EL (cell line): ENCODE results near the gene ARID5A.
"Not testable (repeated sequence)": the region's sequence is repeated elsewhere in the genome, so short reads cannot be mapped to it uniquely, and the experiment has no call there.

Experiments used
- DNase-seq: peaks from one replicate; pipeline ENCODE4 v3.0.0-alpha.2; 2016

ARID5A gene

DNA sequence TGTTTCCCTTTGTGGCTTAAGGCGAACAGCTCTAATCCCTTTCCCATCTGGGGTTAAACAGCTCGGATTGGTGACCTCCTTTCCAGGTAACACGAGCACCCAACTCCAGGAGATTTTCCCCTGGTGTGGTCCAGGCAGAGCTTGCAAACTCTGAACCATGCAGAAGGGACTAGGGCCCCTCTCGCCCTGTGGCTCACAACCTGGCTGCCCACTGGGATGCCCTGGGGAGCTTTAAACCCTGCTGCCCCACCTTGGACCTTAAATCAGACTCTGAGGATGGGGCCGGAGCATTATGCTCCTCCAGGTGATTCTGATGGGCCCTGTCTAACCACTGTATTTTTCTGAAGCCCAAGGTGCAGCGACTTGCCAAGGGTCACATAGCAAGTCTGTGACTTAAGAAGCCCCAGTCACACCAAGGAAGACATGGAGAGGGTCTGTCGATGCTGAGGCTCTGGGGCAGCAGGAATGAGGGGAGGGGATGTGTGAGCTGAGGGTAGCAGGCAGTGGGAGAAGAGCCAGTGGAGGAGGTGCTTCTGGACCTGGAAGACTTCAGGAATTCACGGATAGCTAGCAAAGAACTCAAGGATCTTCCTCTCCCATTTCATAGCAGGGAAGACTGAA lies 5.9 kb downstream of the ARID5A start:
- no peak for DNase-seq

DNA sequence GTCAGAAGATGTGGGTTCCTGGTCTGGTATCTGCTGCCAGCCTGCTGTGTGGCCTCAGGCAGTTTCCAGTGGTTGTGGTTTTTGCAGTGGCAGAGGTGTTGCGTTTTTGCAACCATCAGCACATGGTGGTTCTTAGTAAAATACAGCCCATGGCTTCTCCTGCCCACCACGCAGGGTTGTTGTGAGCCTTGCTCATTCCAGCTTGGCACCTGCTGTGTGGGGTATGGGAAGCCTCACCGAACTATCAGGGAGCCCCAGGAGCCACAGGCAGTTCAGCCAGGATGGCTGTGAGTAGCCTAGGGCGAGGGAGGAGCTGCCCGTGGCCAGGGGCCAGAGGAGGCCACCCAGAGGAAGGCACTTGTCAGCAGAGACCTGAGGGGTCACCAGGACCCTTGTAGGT lies 9.8 kb downstream of the ARID5A start:
- DNase-seq = no peak

DNA sequence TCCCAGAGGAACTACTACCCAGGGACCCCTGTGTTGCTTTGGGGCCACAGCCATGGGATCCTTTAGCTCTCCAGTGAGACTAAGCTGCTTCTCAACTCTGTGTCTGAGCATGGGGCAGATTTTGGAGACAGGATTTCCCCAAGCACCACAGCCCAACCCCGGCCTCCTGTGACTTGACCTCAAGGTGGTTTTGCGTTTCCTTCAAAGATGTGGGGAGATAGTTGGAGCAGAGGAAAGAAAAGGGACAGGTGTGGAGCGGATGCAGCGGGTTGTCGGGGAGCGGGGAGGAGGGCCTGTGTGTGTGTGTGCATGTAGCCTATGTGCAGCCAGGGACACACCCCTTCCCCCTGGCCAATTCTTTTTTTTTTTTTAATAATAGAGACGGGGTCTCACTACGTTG lies 10.2 kb downstream of the ARID5A start:
- no peak for DNase-seq

DNA sequence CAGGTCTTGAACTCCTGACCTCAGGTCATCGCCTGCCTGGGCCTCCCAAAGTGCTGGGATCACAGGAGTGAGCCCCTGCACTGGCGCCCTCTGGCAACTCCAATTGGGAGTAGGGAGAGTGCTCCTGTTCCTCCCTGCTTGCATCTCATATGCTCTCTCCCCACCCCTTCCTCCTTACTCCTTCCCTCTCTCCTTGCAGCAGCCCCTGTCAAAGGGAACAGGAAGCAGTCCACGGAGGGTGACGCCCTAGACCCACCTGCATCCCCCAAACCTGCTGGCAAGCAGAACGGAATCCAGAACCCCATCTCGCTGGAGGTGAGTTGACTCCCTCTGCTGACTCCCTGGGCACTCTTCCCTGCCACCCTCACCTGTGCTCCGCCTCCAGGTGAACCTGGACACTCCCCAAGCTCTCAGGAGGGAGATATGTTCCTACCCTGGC lies 10.7 kb downstream of the ARID5A start:
- no peak for DNase-seq

DNA sequence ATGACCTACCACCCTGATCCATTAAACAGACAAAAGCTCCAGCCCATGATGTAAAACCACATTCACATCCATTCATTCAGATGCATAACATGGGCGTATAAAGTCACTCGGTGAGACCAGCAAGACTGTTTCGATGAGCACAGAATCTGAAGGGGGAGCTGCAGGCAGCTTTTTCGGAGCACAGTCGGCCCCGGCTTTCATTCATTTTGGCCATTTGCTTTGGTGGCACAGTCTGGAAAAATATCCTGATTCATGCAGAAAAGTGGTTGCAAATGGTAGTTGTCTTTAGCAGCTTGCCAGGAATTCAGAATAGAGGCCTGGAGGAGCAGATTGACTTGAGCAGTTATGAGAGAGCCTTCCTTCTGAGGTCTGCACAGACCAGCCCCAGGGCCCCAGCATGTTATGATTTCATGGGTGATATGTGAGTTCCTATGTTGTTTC lies 11.2 kb downstream of the ARID5A start:
- peak; percentile 23 for DNase-seq

DNA sequence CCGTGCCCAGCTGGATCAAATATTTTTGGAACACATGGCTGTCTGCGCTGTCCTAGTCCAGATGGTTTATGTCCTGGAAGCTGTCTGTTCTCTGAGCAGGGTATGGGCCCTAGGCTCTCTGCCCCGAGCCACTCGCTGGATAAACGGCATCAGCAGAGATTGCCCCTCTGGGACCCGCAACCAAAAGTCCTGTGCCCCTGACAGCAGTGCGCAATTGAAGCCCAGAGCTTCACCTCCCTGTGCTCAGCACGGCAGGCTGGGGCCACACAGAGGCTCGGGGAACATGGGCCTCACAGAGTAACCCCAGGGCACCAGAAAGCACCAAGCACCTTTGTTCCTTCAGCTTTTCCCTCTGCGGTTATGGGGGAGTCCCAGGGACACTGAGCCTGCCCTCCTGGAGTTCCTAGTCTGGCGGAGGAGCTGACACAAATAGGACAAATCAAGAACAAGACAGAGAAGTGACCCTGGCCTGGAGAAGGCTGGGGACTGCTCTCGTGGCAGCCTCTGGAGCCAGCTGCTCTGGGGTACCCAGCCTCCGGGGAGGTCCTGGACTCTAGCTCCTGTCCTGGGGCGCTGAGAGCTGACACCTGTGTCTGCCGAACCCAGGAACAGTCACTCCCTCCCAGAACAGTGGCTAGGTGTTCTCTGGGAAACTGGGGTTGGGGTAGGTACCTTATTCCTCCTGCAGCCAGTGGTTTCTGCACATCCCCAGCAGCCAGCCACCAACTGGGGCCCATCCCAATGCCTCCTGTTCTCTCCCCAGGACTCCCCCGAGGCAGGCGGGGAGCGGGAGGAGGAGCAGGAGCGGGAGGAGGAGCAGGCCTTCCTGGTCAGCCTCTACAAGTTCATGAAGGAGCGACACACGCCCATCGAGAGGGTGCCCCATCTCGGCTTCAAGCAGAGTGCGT lies 12.3 kb downstream of the ARID5A start:
- no peak for DNase-seq

DNA sequence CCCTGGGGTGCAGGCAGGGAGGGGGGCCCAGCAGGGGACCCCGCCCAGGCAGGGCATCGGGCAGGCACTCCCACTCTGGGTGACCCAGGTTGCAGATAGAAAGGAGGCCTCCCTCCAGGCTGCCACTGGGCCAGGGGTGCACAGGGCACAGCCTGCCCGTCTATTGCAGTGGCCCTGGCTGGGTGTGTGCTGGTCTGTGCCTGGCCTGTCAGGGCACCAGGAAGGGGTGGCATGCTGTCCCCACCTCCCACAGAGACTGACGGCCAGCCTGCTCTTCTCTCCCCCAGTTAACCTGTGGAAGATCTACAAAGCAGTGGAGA lies 12.9 kb downstream of the ARID5A start:
- no peak for DNase-seq

DNA sequence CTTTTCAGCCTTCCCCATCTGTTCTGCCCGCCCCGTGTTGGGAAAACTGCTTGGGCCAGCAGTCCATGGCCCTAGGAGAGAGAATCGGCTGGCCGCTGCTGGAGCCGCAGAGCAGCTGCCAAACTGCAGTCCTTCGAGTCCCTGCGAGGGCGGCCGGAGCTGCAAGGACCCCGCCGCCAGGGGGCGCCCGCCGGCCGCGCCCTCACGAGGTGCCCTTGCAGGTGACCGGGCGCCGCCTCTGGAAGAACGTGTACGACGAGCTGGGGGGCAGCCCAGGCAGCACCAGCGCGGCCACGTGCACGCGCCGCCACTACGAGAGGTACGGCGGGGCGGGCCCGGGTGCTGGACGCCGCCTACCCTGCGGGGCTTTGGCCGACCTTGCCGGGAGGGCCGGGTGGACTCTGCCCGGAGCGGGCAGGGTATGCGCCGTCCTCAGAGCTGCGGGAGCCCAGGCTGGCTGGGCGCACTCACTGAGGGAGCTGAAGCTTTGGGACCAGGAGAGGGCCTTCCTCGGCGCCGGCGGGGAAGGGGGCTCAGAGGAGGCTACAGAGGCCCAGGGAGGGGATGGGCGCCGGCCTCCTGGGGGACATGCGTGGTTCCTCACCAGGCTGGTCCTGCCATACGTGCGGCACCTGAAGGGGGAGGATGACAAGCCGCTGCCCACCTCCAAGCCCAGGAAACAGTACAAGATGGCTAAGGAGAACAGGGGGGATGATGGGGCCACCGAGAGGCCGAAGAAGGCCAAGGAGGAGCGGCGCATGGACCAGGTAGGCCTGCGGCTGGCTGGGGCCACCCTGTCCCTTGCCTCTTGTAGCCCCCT lies 13.6 kb downstream of the ARID5A start:
- no peak for DNase-seq

DNA sequence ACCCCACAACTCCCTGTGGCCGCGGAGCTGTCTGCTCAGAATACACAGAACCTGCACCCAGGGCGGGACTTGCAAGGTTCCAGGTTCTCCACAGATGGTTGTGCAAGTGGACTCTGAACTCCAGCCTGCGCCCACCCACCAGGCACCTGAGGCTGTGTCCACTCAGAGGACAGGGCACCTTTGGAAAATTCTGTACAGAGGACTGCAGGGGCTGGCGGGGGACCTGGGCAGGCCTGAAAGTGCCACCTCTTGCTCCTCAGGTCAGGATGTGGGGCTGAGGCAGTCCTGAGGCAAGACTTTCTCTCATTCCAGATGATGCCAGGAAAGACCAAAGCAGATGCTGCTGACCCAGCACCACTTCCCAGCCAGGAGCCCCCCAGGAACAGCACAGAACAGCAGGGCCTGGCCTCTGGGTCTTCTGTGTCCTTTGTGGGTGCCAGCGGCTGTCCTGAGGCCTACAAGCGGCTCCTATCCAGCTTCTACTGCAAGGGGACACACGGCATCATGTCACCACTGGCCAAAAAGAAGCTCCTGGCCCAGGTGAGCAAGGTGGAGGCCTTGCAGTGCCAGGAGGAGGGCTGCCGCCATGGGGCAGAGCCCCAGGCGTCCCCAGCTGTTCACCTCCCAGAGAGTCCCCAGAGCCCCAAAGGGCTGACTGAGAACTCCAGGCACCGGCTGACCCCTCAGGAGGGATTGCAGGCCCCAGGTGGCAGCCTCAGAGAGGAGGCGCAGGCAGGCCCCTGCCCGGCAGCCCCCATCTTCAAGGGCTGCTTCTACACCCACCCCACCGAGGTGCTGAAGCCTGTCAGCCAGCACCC lies 14.4 kb downstream of the ARID5A start:
- DNase-seq = no peak

DNA sequence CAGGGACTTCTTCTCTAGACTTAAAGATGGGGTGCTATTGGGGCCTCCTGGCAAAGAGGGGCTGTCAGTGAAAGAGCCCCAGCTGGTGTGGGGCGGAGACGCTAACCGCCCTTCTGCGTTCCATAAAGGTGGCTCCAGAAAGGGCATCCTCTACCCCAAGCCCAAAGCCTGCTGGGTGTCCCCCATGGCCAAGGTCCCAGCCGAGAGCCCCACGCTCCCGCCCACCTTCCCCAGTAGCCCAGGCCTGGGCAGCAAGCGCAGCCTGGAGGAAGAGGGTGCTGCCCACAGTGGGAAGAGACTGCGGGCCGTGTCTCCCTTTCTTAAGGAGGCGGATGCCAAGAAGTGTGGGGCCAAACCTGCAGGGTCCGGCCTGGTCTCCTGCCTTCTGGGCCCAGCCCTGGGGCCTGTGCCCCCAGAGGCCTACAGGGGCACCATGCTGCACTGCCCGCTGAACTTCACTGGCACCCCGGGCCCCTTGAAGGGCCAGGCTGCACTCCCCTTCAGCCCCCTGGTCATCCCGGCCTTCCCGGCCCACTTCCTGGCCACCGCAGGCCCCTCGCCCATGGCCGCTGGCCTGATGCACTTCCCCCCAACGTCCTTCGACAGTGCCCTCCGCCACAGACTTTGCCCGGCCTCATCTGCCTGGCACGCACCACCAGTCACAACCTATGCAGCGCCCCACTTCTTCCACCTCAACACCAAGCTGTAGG lies 15.2 kb downstream of the ARID5A start:
- DNase-seq = no peak

DNA sequence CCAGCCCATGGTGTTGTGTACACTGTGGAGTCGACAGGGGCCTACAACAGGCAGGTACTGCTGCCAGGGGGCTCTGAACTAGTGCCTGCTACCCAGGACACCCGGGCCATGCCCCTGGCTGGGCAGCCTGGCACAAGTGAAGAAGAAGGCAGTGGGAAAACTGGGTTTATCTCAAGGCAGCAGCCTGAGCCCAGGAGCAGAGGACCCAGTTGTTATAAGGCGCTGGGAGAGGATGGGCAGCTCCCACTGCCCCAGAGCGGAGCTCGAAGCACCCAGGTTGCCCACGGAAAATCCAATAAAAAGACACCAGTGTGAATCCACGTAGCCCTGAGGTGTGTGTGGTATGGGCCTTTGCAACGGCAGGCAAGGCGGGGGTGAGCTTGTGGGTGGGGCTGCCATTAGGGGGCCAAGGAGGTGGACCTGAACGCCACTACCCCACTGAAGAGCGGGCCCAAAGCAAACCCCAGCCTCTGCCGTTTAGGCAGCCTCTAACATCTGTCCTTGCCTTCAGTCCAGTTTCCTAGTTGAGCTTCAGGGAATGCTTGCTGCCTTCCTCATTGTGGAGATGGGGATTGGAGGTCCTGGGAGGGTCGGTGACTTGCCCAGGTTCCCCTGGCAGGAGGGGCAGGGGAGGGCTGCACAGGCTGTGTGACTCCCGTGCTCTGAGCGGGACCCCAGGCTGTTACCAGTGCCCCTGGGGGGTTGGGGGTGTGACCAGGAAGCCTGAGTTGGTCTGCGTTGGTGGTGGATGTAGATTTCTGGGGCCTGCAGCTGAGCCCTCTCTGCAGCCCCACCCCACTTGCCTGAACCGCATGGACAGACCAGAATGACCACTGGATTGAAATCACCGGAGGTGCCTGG lies 16.0 kb downstream of the ARID5A start:
- DNase-seq = no peak

DNA sequence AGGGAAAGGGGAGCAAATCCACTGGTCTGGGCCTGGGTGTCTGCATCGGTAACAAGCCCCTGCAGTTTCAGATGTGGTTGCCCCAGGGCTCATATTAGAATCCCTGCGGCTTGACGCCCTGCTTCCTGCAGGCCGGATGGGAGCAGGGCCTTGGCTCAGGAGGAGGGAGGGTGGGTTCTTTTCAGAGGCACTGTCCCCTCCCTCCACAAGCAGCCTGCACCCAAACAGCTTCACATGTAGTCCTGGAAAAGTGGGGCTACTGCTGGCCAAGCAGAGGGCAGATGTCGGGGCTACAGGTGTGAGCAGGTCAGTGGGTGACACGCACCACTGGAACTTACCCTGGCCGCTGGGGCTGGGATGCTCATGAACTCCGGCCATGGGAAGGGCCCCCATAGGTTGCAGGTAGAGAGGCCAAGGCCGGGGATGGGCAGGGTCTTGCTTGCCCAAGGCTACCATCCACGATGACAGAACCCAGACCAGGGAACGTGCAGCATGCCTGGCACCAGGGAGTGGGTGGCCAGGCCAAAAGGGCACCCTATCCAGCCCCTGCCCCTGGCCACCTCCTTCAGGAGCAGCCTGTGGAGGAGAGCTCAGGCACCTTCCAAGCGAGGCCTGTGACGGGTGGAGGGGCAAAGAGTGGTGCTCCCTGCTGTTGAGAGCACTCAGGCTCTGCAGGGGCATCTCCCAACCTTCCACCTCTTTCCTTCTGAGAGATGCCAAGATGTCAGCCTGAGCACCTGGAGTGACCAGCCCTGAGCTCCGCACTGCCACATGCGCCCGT lies 16.8 kb downstream of the ARID5A start:
- no peak for DNase-seq

DNA sequence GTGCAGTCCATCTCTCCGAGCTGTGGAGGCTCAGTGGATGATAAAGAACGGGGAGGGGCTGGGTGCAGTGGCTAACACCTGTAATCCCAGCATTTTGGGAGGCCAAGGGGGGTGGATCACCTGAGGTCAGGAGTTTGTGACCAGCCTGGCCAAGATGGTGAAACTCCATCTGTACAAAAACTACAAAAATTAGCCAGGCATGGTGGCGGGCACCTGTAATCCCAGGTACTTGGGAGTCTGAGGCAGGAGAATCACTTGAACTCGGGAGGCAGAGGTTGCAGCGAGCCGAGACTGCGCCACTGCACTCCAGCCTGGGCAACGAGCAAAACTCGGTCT lies 17.4 kb downstream of the ARID5A start:
- DNase-seq = not testable (repeated sequence)

DNA sequence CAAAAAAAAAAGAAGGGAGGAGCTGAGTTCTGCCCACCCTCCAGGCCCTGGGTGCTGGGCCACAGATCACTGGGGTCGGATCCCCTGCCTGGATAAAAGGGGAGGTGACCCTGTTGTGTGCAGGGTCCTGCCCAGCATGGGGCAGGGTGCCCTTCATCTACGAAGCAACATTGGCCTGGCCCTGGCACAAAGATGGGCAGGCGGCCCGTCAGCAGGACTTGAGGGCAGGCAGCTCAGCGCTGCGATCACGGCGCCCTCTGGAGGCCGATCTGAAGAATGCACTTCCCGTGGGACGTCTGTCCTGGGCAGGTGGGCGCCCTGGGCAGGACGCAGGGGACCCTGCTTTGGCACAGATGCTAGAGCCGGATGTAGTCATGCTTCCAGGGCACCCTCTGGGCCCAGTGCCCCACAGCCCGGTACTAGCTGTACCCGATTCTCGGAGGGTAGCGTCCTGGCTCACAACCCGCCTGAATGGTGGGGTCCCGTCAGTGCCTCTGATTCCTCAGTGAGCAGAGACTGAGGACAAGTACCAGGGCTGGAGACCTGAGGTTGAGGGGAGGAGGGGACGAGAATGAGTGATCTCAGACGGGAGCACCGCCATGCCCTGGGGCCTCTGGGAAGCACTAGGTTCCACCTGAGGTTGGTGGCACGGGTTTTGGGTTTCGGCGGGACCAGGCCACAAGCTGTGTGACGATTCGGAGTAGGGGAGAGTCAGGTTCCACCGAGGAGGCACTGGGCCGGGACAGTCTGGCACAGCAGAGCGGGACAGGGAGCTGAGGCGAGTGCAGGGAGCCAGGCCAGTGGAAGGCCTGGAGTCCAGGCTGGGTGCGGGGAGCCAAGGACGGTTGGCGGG lies 18.0 kb downstream of the ARID5A start:
- DNase-seq = peak; percentile 55

DNA sequence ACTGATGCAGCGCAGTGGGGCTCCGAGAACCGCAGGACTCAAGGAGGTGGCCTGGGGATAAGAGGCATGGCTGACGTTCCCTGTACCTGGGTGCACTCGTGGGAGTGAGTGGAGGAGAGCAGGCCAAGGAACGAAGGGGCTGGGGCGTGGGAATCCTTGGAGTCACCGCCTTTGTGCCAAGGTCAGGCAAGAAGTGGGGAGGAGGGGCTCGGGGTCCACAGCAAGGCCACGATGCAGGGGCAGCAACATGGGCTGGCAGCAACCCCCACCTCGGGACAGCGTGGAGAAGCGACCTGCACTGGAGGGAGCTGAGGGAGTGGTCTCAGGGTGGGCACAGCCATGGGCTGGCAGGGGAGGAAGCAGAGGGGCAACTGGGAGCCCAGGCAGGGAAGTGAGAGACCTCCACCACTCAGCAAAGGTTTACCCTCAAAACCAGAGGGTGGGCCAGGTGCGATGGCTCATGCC lies 18.6 kb downstream of the ARID5A start:
- DNase-seq = no peak

DNA sequence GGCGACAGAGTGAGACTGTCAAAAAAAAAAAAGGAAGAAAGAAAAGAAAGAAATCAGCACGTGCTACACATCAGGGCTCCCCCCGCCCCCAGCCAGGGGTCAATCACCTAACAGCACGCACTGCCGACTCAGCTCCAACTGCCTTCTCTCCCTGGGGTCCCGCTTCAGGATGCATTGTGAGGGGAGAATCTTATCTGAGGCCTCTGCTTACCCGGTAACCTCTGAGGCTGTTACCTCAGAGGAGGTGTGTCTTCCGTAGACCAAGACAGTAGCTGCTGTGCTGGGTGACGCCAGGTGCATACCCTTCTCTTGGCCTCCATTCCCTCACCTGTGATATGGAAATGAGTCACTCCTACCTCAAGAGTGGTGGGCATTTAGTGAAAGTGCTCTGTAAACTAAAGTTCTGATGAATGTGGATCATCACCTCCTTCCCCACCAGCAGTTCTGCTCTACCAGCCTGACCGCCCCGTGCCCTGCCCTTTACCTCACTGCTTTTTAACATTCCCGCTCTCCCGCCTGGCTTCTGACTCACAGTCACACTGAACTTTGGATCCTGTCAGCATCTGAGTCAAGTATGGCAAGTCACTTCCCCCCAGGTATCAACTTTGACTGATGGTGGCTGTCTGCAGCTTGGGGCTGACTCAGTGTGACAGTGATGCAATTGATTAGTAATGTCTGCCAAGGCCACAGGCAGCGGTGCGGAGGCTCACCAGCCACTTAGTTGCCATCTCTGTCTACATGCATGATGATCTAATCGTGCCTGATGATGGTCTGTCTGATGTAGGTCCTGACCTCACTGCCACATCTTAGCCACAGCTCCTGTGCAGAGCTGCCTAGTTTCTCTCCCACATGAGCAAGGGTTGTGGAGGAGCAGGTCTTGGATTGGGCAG lies 20.1 kb downstream of the ARID5A start:
- peak; percentile 86 for DNase-seq

DNA sequence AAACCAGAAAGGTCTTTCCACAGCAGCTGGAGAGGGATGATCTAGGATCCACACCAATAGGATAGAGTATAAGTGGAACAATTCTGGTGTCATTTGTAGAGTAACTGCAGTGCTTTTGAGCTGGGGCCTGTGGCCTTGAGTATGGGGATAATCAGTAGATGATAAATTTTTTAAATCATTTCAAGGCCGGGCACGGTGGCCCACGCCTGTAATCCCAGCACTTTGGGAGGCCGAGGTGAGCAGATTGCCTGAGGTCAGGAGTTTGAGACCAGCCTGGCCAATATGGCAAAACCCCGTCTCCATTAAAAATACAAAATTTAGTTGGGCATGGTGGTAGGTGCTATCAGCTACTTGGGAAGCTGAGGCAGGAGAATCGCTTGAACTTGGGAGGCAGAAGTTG lies 20.9 kb downstream of the ARID5A start:
- DNase-seq = not testable (repeated sequence)

DNA sequence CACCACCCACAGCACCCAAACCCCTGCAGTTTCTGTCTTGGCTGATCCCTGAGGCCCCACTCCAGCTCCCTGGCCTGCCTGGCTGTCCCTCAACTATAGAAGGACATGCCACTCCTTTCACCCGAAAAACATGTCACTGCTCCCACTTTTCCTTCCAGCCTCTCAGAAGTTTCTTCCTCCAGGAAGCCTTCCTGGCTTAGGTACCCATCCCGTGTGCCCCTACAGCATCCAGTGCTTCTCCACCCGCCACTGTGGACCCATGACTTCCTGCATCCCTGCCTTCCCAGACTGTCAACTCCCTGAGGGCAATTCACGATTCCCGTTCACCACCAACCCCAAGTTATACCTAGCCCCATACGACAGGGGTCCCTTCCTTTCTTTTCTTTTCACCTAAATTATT lies 21.5 kb downstream of the ARID5A start:
- no peak for DNase-seq
